GM23338 (cell line): ENCODE measurements around the gene KLHDC7A.

ENCODE experiments used
- CREB1 ChIP-seq: fragments of 250-450 bp; sonication (Bioruptor Pico); IDR thresholded peaks from 2 replicates; pipeline ENCODE4 v1.5.0; 2020; ENCODE audit warnings: low read depth, mild to moderate bottlenecking, moderate library complexity
- CTCF ChIP-seq, 2 experiments: fragments of 200-600 bp in 1 of 2; sonication (generic) in 1 of 2; conservative IDR thresholded peaks; 2 replicates each; pipeline versions ENCODE4 v1.5.1 to v1.6.1; 2016 to 2017; ENCODE audit warnings: antibody characterized with exemption in 2 of 2, low read depth in 2 of 2, mild to moderate bottlenecking in 2 of 2, moderate library complexity in 1 of 2
- EZH2 ChIP-seq: fragments of 200-600 bp; sonication (generic); IDR thresholded peaks from one replicate; pipeline ENCODE4 v1.8.0; 2017; ENCODE audit warnings: antibody characterized with exemption, mild to moderate bottlenecking, low read depth; ENCODE audit not compliant: unreplicated experiment
- EZH2phosphoT487 ChIP-seq: fragments of 200-600 bp; sonication (generic); IDR thresholded peaks from one replicate; pipeline ENCODE4 v1.8.1; 2018; ENCODE audit warnings: antibody characterized with exemption; ENCODE audit not compliant: unreplicated experiment
- JUNB ChIP-seq: IDR thresholded peaks from one replicate; pipeline ENCODE4 v1.6.1; 2016; ENCODE audit warnings: antibody characterized with exemption; ENCODE audit not compliant: unreplicated experiment
- POLR2AphosphoS5 ChIP-seq: IDR thresholded peaks from 2 replicates; pipeline ENCODE4 v1.6.1; 2016; ENCODE audit warnings: antibody characterized with exemption, low read depth
- REST ChIP-seq: IDR thresholded peaks from one replicate; pipeline ENCODE4 v1.6.1; 2018; ENCODE audit warnings: antibody characterized with exemption; ENCODE audit not compliant: unreplicated experiment

GRCh38 chr1:18480315-18481189 lies at the start of gene KLHDC7A:
- no peak for TF ChIP-seq REST
- TF ChIP-seq POLR2AphosphoS5 = peak; percentile 47
- TF ChIP-seq CTCF (conservative IDR thresholded peaks at IDR 0.05; ENCODE audit: low read depth in 2 of 2) = 0 out of 4 replicates have a peak, but pooled peaks of 1 of the 2 experiments have one; percentile 0
- no peak for TF ChIP-seq EZH2
- 0 out of 2 replicates have a peak, but pooled peaks have one; percentile 13 for TF ChIP-seq CREB1 (CRISPR knock-in tag)
- TF ChIP-seq JUNB = no peak
- no peak for TF ChIP-seq EZH2phosphoT487
